Measurements from ENCODE around the gene ATP11A. TPM values are rescaled to one million over a fixed set of nuclear protein-coding genes. Genes with fewer than 3 reads are reported as not detected.

Gene ATP11A
- total and polyA plus RNA-seq, 9 of the 15 experiments (the other 6 are each of a cell fraction or from before 2014, with no cell fraction given) = 0.38 to 34.2 (median 4.2) TPM

DNA sequence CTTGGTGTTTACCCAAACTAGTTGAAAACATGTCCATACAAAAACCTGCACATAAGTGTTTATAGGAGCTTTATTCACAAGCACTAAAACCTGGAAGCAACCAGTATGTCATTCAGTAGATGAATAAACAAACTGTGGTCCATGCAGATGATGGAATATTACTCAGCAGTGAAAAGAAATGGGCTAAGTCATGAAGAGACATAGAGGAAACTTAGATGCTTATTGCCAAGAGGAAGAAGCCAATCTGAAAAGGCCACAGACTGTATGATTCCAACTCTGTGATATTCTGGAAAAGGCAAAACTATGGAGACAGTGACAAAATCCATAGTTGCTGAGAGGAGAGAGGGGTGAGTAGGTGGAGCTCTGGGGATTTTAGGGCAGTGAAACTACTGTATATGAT, 240.4 kb downstream of the ATP11A start:
- H4K20me1 ChIP-seq (replicated peaks; ENCODE audit: control insufficient read depth, insufficient read depth, low read length) = no peaks in the 10 kb centered on the region
- in situ Hi-C loops (cut with MboI) (loop anchor here (25.0 kb wide), 1 partner anchor 457 kb away; no protein-coding TSS in a partner anchor), intact Hi-C loops (cut with micrococcal nuclease) (no loop called here)
- no peaks in the 10 kb centered on the region; a peak in 1 of 5 replicates for H3K4me1 ChIP-seq (replicated peaks in 1 of 2; ENCODE audit: control insufficient read depth in 2 of 2, insufficient read depth in 2 of 2, low read length in 2 of 2)
- H3K9me3 ChIP-seq (replicated peaks; ENCODE audit: control insufficient read depth, insufficient read depth, low read depth, low read length) = no peaks in the 10 kb centered on the region; the same call in 1 of the 2 replicates
- H3K79me2 ChIP-seq (ENCODE audit: control insufficient read depth, insufficient read depth, low read length) = no peaks in the 10 kb centered on the region
- H3K9me1 ChIP-seq (ENCODE audit: control insufficient read depth, insufficient read depth, low read length) = no peaks in the 10 kb centered on the region
- H2AFZ ChIP-seq (ENCODE audit: low read depth, low read length) = no peak overlapping the region
- H3K9ac ChIP-seq (ENCODE audit: insufficient read depth in 1 of 2, low read depth in 2 of 2, low read length in 2 of 2) = no peak overlapping the region
- no peak overlapping the region for H3K4me3 ChIP-seq
- no TSS peak for BruUV-seq (replicated peaks)
- POLR2A ChIA-PET = no interaction called here
- H3K27me3 ChIP-seq (ENCODE audit: control insufficient read depth in 2 of 2, insufficient read depth in 2 of 2, low read length in 2 of 2) = peaks cover 5 to 44% of the 10 kb centered on the region in 2 experiments; a peak in 4 of 5 replicates
- no peak for TF ChIP-seq SUPT5H (IDR thresholded peaks at IDR 0.05)
- no peak for TF ChIP-seq MYC (IDR thresholded peaks at IDR 0.05; ENCODE audit: low read depth, low read length)
- no peak for TF ChIP-seq MYC (CRISPR knock-in tag; IDR thresholded peaks at IDR 0.05; ENCODE audit: borderline replicate concordance, low read depth)
- no peak for TF ChIP-seq ZNF785 (CRISPR knock-in tag; IDR thresholded peaks at IDR 0.05)
- no peak for TF ChIP-seq HLTF (IDR thresholded peaks at IDR 0.05)
- TF ChIP-seq ZNF717 (CRISPR knock-in tag; IDR thresholded peaks at IDR 0.05) = no peak
- TF ChIP-seq HEY1 (CRISPR knock-in tag; IDR thresholded peaks at IDR 0.05; ENCODE audit: borderline replicate concordance) = no peak
- no peaks in the 10 kb centered on the region for H3K36me3 ChIP-seq (ENCODE audit: control insufficient read depth, insufficient read depth, low read length)
- no peak overlapping the region for H3K27ac ChIP-seq (ENCODE audit: extremely low read depth, low read depth, low read length)
- H3K4me2 ChIP-seq (ENCODE audit: insufficient read depth, low read length) = no peak overlapping the region
- FAIRE-seq = no peak
- ATAC-seq = no peak
- CTCF ChIA-PET (ENCODE audit: low intra/inter-chr PET ratio) = no interaction called here
- no peak for DNase-seq (ENCODE audit: extremely low read depth in 1 of 4, low spot score in 3 of 4)
